Natural killer cell (primary cell): ENCODE data around the gene PROB1. TPM values are rescaled to one million over a fixed set of nuclear protein-coding genes. Genes with fewer than 3 reads are reported as not detected.

ENCODE experiments used
- ATAC-seq, 3 donors: fragments of 150-1000 bp in 2 of 3; fragments of 200-7000 bp in 1 of 3; cut with Tn5 transposase; 1 replicate in 1 of 3; 2 replicates in 2 of 3; pipeline ENCODE4 v1.10.0; 2021; ENCODE audit warnings: mild to moderate bottlenecking in 2 of 3, moderate library complexity in 2 of 3
- DNase-seq, 2 donors: peaks; one replicate each; pipeline versions ENCODE4 v3.0.0 to v3.0.0-alpha.2; 2013 to 2021; ENCODE audit warnings: mixed read lengths in 1 of 2
- H3K27ac ChIP-seq: one replicate; pipeline ENCODE4 v1.5.1; 2013; ENCODE audit warnings: mild to moderate bottlenecking, low read length
- H3K27me3 ChIP-seq: one replicate; pipeline ENCODE4 v1.6.1; 2013; ENCODE audit warnings: low read length; ENCODE audit not compliant: control insufficient read depth, insufficient read depth
- H3K36me3 ChIP-seq: one replicate; pipeline ENCODE4 v1.6.1; 2013; ENCODE audit warnings: low read length; ENCODE audit not compliant: control insufficient read depth, insufficient read depth
- H3K4me1 ChIP-seq: one replicate; pipeline ENCODE4 v1.6.1; 2013; ENCODE audit warnings: low read length; ENCODE audit not compliant: control insufficient read depth, insufficient read depth
- H3K4me3 ChIP-seq: one replicate; pipeline ENCODE4 v1.5.1; 2013; ENCODE audit warnings: low read length
- H3K9me3 ChIP-seq: one replicate; pipeline ENCODE4 v1.6.1; 2013; ENCODE audit warnings: low read length; ENCODE audit not compliant: control insufficient read depth, insufficient read depth
- H3K27ac Mint-ChIP-seq, 2 donors: one replicate each; pipeline ENCODE4 v1.8.0; 2022; ENCODE audit warnings: mild to moderate bottlenecking in 2 of 2, mixed read lengths in 2 of 2, moderate library complexity in 1 of 2
- H3K27me3 Mint-ChIP-seq, 2 donors: one replicate each; pipeline ENCODE4 v1.8.0; 2022; ENCODE audit warnings: low read depth in 2 of 2, mixed read lengths in 2 of 2
- H3K36me3 Mint-ChIP-seq: one replicate; pipeline ENCODE4 v1.8.0; 2022; ENCODE audit warnings: mixed read lengths
- H3K4me1 Mint-ChIP-seq, 2 donors: one replicate each; pipeline ENCODE4 v1.8.0; 2022; ENCODE audit warnings: mixed read lengths in 2 of 2
- H3K4me3 Mint-ChIP-seq: one replicate; pipeline ENCODE4 v1.8.0; 2022; ENCODE audit warnings: mild to moderate bottlenecking, moderate library complexity, mixed read lengths
- H3K9me3 Mint-ChIP-seq, 2 donors: one replicate each; pipeline ENCODE4 v1.8.0; 2022; ENCODE audit warnings: mixed read lengths in 2 of 2
- WGBS: methylation state at CpG from one replicate; pipeline ENCODE4 v1.1.7; 2013; ENCODE audit warnings: missing lambda C conversion rate; ENCODE audit not compliant: insufficient coverage; 5-methylcytosine and 5-hydroxymethylcytosine counted together
- intact Hi-C: fragments of 100-400 bp; cut with micrococcal nuclease; formaldehyde crosslinking; loops from one replicate; pipeline ENCODE4 v1.14.2; 2022
- total RNA-seq, 4 donors: library from RNA; stranded (reverse); fragments of 120-200 nt in 1 of 4; gene quantifications; one replicate each; pipeline versions ENCODE4 v1.2.3 to v1.2.4, GENCODE V29; 2013 to 2022
- TF ChIP-seq, protein P1 (sequence below): fragments of 200-600 bp; IDR thresholded peaks from one replicate; pipeline ENCODE4 v1.8.0; 2022; ENCODE audit warnings: antibody characterized with exemption

The PROB1 gene
- total RNA-seq, 3 donors from 2014 or later (not counting 1 experiment from before 2014, with no cell fraction given), result 0.91 to 1.0 (median 0.96) TPM

DNA sequence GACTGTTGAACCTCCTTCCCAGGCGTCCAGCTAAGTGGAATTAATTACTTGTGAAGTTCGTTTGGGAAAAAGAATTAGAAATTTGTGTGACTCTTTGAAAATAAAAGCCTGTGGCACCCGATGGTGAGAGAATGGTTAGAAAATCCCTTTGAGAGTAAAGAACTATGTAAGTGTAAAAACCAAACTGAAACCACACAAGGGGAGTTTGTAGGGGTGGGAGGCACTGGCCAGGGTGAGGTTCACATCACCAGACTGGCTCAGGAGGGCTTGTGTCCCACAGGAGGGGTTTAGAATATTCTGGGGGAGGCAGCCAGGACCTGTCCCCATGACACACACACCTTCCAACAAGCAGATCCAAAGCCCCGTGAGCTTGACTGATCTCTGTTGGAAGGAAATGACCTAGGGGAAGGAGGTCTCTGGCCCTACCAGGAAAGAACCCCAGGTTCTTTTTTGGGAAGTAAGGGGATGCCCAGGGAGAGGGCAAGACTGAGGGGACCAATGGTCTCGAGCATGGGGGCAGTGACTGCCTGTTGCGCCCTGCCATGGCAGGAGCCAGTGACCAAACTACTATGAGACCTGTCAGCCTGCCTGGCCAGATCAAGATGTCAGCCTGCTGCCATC lies 4.7 kb upstream of the PROB1 start:
- peaks cover 22% of the 10 kb centered on the region for H3K4me1 ChIP-seq
- intact Hi-C loops, result loop anchor here (5.0 kb wide), 1 partner anchor 58 kb away; no protein-coding TSS in a partner anchor
- Mint-ChIP-seq H3K4me1 (peaks cover 27 to 30% of the 10 kb centered on the region in 2 donors), H3K36me3 (no peaks in the 10 kb centered on the region), H3K27ac (peak overlapping the region in 1 of 2 donors; percentile 59), H3K9me3 (no peaks in the 10 kb centered on the region), H3K4me3 (no peak overlapping the region), H3K27me3 (no peaks in the 10 kb centered on the region)
- TF ChIP-seq, protein P1, sequence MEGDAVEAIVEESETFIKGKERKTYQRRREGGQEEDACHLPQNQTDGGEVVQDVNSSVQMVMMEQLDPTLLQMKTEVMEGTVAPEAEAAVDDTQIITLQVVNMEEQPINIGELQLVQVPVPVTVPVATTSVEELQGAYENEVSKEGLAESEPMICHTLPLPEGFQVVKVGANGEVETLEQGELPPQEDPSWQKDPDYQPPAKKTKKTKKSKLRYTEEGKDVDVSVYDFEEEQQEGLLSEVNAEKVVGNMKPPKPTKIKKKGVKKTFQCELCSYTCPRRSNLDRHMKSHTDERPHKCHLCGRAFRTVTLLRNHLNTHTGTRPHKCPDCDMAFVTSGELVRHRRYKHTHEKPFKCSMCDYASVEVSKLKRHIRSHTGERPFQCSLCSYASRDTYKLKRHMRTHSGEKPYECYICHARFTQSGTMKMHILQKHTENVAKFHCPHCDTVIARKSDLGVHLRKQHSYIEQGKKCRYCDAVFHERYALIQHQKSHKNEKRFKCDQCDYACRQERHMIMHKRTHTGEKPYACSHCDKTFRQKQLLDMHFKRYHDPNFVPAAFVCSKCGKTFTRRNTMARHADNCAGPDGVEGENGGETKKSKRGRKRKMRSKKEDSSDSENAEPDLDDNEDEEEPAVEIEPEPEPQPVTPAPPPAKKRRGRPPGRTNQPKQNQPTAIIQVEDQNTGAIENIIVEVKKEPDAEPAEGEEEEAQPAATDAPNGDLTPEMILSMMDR, result no peak
- no peaks in the 10 kb centered on the region for H3K27me3 ChIP-seq
- H3K9me3 ChIP-seq, result no peaks in the 10 kb centered on the region
- WGBS, result 56% methylated on average over 5 of the region's 6 CpGs
- DNase-seq (no peak), ATAC-seq (no peak)
- no peak overlapping the region for H3K27ac ChIP-seq
- no peak overlapping the region for H3K4me3 ChIP-seq
- H3K36me3 ChIP-seq, result no peaks in the 10 kb centered on the region

DNA sequence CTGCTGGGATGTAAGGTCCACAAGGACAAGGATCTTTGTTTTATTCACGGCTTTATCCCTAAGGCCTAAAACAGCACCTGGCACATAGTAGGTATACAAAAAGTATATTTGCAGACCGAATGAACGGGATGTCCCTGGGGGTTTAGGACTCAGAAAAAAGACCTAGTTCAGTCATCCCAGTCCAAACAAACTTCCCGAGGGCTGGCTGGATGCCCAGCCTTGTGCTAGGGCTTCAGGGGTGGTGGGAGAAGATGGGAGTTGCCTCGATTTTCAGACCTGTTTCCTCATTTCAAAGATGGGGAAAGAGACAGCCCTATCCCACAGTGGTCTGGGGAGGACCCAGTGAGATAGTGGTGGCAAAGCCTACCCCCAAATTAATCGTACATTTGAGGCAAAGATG lies 3.0 kb upstream of the PROB1 start:
- Mint-ChIP-seq H3K9me3 (no peaks in the 10 kb centered on the region), H3K27ac (no peak overlapping the region), H3K4me3 (no peak overlapping the region), H3K27me3 (no peaks in the 10 kb centered on the region), H3K36me3 (no peaks in the 10 kb centered on the region), H3K4me1 (peaks cover 16 to 17% of the 10 kb centered on the region in 2 donors)
- TF ChIP-seq, protein P1, result no peak
- DNase-seq, result no peak
- ATAC-seq, result no peak
- intact Hi-C loops, result no loop called here
- H3K36me3 ChIP-seq, result no peaks in the 10 kb centered on the region
- H3K27me3 ChIP-seq, result no peaks in the 10 kb centered on the region
- H3K4me1 ChIP-seq, result peaks cover 23% of the 10 kb centered on the region
- no peak overlapping the region for H3K27ac ChIP-seq
- no peaks in the 10 kb centered on the region for H3K9me3 ChIP-seq
- WGBS, result 81% methylated on average over 6 of the region's 6 CpGs
- H3K4me3 ChIP-seq, result no peak overlapping the region

DNA sequence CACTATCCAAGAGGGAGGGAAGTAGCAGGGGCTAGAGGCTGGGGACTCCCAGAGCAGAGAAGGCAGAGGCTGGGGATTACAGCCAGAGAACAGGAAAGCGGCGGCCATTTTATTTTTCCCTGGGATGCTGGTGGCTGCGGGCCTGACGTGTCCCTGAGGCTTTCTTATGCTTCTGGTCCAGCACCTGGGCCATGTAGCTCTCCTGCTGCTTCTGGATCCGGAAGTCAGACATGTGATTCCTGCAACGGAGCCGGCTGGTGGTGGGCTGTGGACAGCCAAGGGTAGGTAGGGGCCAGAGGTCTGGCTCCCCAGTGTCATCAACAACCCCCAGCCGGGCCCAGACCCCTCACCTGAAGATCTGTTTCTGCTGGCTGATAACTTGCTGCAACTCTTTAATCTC lies 1.8 kb upstream of the PROB1 start:
- Histone ChIP-seq H3K27ac (no peak overlapping the region), H3K36me3 (no peaks in the 10 kb centered on the region), H3K27me3 (no peaks in the 10 kb centered on the region), H3K9me3 (no peaks in the 10 kb centered on the region), H3K4me1 (peaks cover 29% of the 10 kb centered on the region), H3K4me3 (no peak overlapping the region)
- peak overlapping the region; percentile 28 for H3K4me3 Mint-ChIP-seq
- peaks cover 18 to 21% of the 10 kb centered on the region in 2 donors for H3K4me1 Mint-ChIP-seq
- ATAC-seq (no peak), DNase-seq (no peak)
- no peaks in the 10 kb centered on the region for H3K9me3 Mint-ChIP-seq
- TF ChIP-seq, protein P1, result no peak
- intact Hi-C loops, result no loop called here
- no peaks in the 10 kb centered on the region for H3K27me3 Mint-ChIP-seq
- WGBS, result 98% methylated on average over 7 of the region's 8 CpGs
- H3K27ac Mint-ChIP-seq, result no peak overlapping the region
- H3K36me3 Mint-ChIP-seq, result no peaks in the 10 kb centered on the region
